GM12878 (cell line): Measurements from ENCODE around the gene TSC22D1.

ENCODE experiments used
- ATF2 ChIP-seq: IDR thresholded peaks from 2 replicates; pipeline ENCODE4 v1.6.1; 2012; ENCODE audit warnings: low read length, inconsistent platforms
- CTCF ChIP-seq, 3 experiments: IDR thresholded peaks in 2 of 3; conservative IDR thresholded peaks in 1 of 3; 2 replicates each; pipeline ENCODE4 v1.5.1; 2011; ENCODE audit warnings: low read depth in 3 of 3, low read length in 3 of 3, mild to moderate bottlenecking in 3 of 3, control low read depth in 2 of 3, moderate library complexity in 2 of 3, inconsistent platforms in 1 of 3, mixed read lengths in 1 of 3; ENCODE audit not compliant: control insufficient read depth in 2 of 3, insufficient read depth in 1 of 3; ENCODE audit errors: extremely low read depth in 1 of 3
- E2F8 ChIP-seq: fragments of 450-650 bp; IDR thresholded peaks from 2 replicates; pipeline ENCODE4 v1.6.1; 2018; ENCODE audit warnings: mild to moderate bottlenecking, low read depth, moderate library complexity; ENCODE audit not compliant: partially characterized antibody
- EGR1 ChIP-seq, 2 experiments: IDR thresholded peaks; 1 replicate in 1 of 2; 2 replicates in 1 of 2; pipeline ENCODE4 v1.6.1; 2011 to 2012; ENCODE audit warnings: low read depth in 2 of 2, low read length in 2 of 2, borderline replicate concordance in 1 of 2, mild to moderate bottlenecking in 1 of 2, moderate library complexity in 1 of 2
- FOXM1 ChIP-seq: IDR thresholded peaks from 2 replicates; pipeline ENCODE4 v1.6.1; 2012; ENCODE audit warnings: low read depth, mild to moderate bottlenecking, inconsistent platforms, low read length, moderate library complexity
- GABPA ChIP-seq: IDR thresholded peaks from 2 replicates; pipeline ENCODE4 v1.6.1; 2014; ENCODE audit warnings: antibody characterized with exemption, low read depth, mild to moderate bottlenecking, inconsistent platforms
- IKZF2 ChIP-seq, 2 experiments: fragments of 450-650 bp; IDR thresholded peaks; 2 replicates each; pipeline ENCODE4 v1.6.1; 2017; ENCODE audit warnings: mild to moderate bottlenecking in 2 of 2, moderate library complexity in 2 of 2
- MTA3 ChIP-seq: IDR thresholded peaks from 2 replicates; pipeline ENCODE4 v1.6.1; 2012; ENCODE audit warnings: low read length, inconsistent platforms, borderline replicate concordance
- NFYB ChIP-seq: IDR thresholded peaks from 2 replicates; pipeline ENCODE4 v1.6.1; 2011; ENCODE audit warnings: low read depth, mild to moderate bottlenecking, low read length, improper control_type of control experiment, moderate library complexity; ENCODE audit not compliant: insufficient read depth
- SPI1 ChIP-seq: IDR thresholded peaks from 2 replicates; pipeline ENCODE4 v1.6.1; 2011; ENCODE audit warnings: low read depth, mild to moderate bottlenecking, low read length, moderate library complexity, borderline replicate concordance; ENCODE audit not compliant: insufficient read depth
- STAT3 ChIP-seq: IDR thresholded peaks from 2 replicates; pipeline ENCODE4 v1.6.1; 2011; ENCODE audit warnings: low read depth, low read length, improper control_type of control experiment
- SUZ12 ChIP-seq: fragments of 200-600 bp; sonication (generic); IDR thresholded peaks from one replicate; pipeline ENCODE4 v1.6.1; 2018; ENCODE audit warnings: antibody characterized with exemption, mild to moderate bottlenecking; ENCODE audit not compliant: unreplicated experiment
- USF2 ChIP-seq: IDR thresholded peaks from 2 replicates; pipeline ENCODE4 v1.6.1; 2011; ENCODE audit warnings: low read depth, low read length, improper control_type of control experiment, borderline replicate concordance

GRCh38 chr13:44591316-44591715, 15.2 kb upstream of the TSC22D1 start:
- TF ChIP-seq STAT3 (no peak), CTCF (IDR thresholded peaks at IDR 0.05 in 2 of 3, conservative IDR thresholded peaks at IDR 0.05 in 1 of 3; ENCODE audit: control insufficient read depth in 2 of 3, extremely low read depth in 1 of 3, insufficient read depth in 1 of 3, low read depth in 3 of 3, low read length in 3 of 3) (no peak), E2F8 (no peak), USF2 (no peak), SPI1 (no peak), GABPA (no peak), EGR1 (IDR thresholded peaks at IDR 0.05; ENCODE audit: borderline replicate concordance in 1 of 2, low read depth in 2 of 2, low read length in 2 of 2) (no peak), FOXM1 (no peak), SUZ12 (no peak), NFYB (no peak), IKZF2 (IDR thresholded peaks at IDR 0.05) (no peak), MTA3 (no peak), ATF2 (no peak)
